Neural progenitor cell (in vitro differentiated cells): Measurements from ENCODE around the gene SDHC. TPM values are rescaled to one million over a fixed set of nuclear protein-coding genes. Genes with fewer than 3 reads are reported as not detected.
A peak's percentile ranks its signal among the peaks of the same experiment; 100 is the strongest.

ENCODE experiments used
- DNase-seq: peaks from one replicate; pipeline ENCODE4 v3.0.0-alpha.2; 2016; ENCODE audit warnings: low spot score
- H2AFZ ChIP-seq: fragments of 200-600 bp; sonication (generic); replicated peaks from 2 replicates; pipeline ENCODE4 v1.6.1; 2016; ENCODE audit warnings: antibody characterized with exemption
- H3F3A ChIP-seq: fragments of 200-600 bp; sonication (generic); 2 replicates; pipeline ENCODE4 v1.6.1; 2016; ENCODE audit warnings: antibody characterized with exemption, low read depth
- H3K27ac ChIP-seq: fragments of 200-600 bp; sonication (generic); 2 replicates; pipeline ENCODE4 v1.5.1; 2016; ENCODE audit warnings: mild to moderate bottlenecking
- H3K27me3 ChIP-seq: fragments of 200-600 bp; sonication (generic); 2 replicates; pipeline ENCODE4 v1.6.1; 2016; ENCODE audit warnings: mild to moderate bottlenecking, moderate library complexity
- H3K36me3 ChIP-seq: fragments of 200-600 bp; sonication (generic); 2 replicates; pipeline ENCODE4 v1.5.1; 2016
- H3K4me1 ChIP-seq: fragments of 200-600 bp; sonication (generic); 2 replicates; pipeline ENCODE4 v1.6.1; 2016; ENCODE audit warnings: mixed run types
- H3K4me2 ChIP-seq: fragments of 200-600 bp; sonication (generic); 2 replicates; pipeline ENCODE4 v1.6.1; 2016
- H3K4me3 ChIP-seq: fragments of 200-600 bp; sonication (generic); 2 replicates; pipeline ENCODE4 v1.5.1; 2016
- H3K79me2 ChIP-seq: fragments of 200-600 bp; sonication (generic); 2 replicates; pipeline ENCODE4 v1.6.1; 2016; ENCODE audit warnings: low read depth
- H3K9ac ChIP-seq: fragments of 200-600 bp; sonication (generic); 2 replicates; pipeline ENCODE4 v1.6.1; 2016
- H3K9me3 ChIP-seq: fragments of 200-600 bp; sonication (generic); 2 replicates; pipeline ENCODE4 v1.5.1; 2016; ENCODE audit warnings: low read depth
- H4K20me1 ChIP-seq: fragments of 200-600 bp; sonication (generic); 2 replicates; pipeline ENCODE4 v1.6.1; 2016; ENCODE audit warnings: low read depth
- H3K27ac Mint-ChIP-seq: 3 replicates; pipeline ENCODE4 v1.8.0; 2021; ENCODE audit warnings: mixed read lengths
- H3K27me3 Mint-ChIP-seq: 2 replicates; pipeline ENCODE4 v1.8.0; 2022; ENCODE audit warnings: low read depth, mild to moderate bottlenecking, inconsistent platforms, moderate library complexity, mixed read lengths; ENCODE audit not compliant: insufficient read depth
- H3K36me3 Mint-ChIP-seq: 3 replicates; pipeline ENCODE4 v1.8.0; 2021; ENCODE audit warnings: mixed read lengths
- H3K4me1 Mint-ChIP-seq: 3 replicates; pipeline ENCODE4 v1.8.0; 2021; ENCODE audit warnings: mixed read lengths
- H3K4me3 Mint-ChIP-seq: 3 replicates; pipeline ENCODE4 v1.8.0; 2021; ENCODE audit warnings: mild to moderate bottlenecking, moderate library complexity, mixed read lengths
- H3K9me3 Mint-ChIP-seq: 3 replicates; pipeline ENCODE4 v1.8.0; 2020; ENCODE audit warnings: mixed read lengths
- CTCF ChIP-seq: fragments of 200-600 bp; sonication (generic); IDR thresholded peaks from 2 replicates; pipeline ENCODE4 v1.5.1; 2017; ENCODE audit warnings: antibody characterized with exemption, mild to moderate bottlenecking
- EZH2 ChIP-seq: fragments of 200-600 bp; sonication (generic); IDR thresholded peaks from 2 replicates; pipeline ENCODE4 v1.6.1; 2017; ENCODE audit warnings: antibody characterized with exemption, mild to moderate bottlenecking, moderate library complexity
- EZH2phosphoT487 ChIP-seq: fragments of 200-600 bp; sonication (generic); IDR thresholded peaks from 2 replicates; pipeline ENCODE4 v1.6.1; 2017; ENCODE audit warnings: antibody characterized with exemption
- total RNA-seq: library from RNA; depleted of rRNA; stranded (reverse); fragments of >200 nt; gene quantifications from 2 replicates; pipeline ENCODE4 v1.2.3, GENCODE V29; 2015; ENCODE audit warnings: low replicate concordance

SDHC gene
- 61.2 and 95.7 TPM in 2 replicates for total RNA-seq

- Histone ChIP-seq H3F3A (peaks cover 20% of the 10 kb centered on the region), H2AFZ (peak within 1 kb of the TSS; percentile 86), H3K36me3 (no peaks in the 10 kb centered on the region), H3K4me3 (peak within 1 kb of the TSS; percentile 93), H3K4me1 (peaks cover 28% of the 10 kb centered on the region), H3K4me2 (peak within 1 kb of the TSS; percentile 91), H3K79me2 (peaks cover 47% of the 10 kb centered on the region), H3K27me3 (no peaks in the 10 kb centered on the region), H3K9me3 (no peaks in the 10 kb centered on the region), H3K9ac (peak within 1 kb of the TSS; percentile 90), H4K20me1 (peaks cover 41% of the 10 kb centered on the region), H3K27ac (peak within 1 kb of the TSS; percentile 87)
- H3K36me3 Mint-ChIP-seq: no peaks in the 10 kb centered on the region
- peak; percentile 95 for DNase-seq
- H3K9me3 Mint-ChIP-seq: no peaks in the 10 kb centered on the region
- H3K4me3 Mint-ChIP-seq: peak within 1 kb of the TSS; percentile 98
- H3K27ac Mint-ChIP-seq: peak within 1 kb of the TSS; percentile 94
- peaks cover 24% of the 10 kb centered on the region for H3K4me1 Mint-ChIP-seq
- TF ChIP-seq EZH2phosphoT487 (no peak), CTCF (peak; percentile 53)
- peaks cover 2% of the 10 kb centered on the region for H3K27me3 Mint-ChIP-seq
Observed at GRCh38 chr1:161314201-161314981, at the start of gene SDHC. TSS of gene SDHC (plus strand) at chr1:161314381. CDS start at chr1:161314406, 25 bp downstream.

GRCh38 chr1:161265305-161265704, 48.9 kb upstream of the SDHC start:
- Histone ChIP-seq H2AFZ (no peak overlapping the region), H3K27me3 (peaks cover 16% of the 10 kb centered on the region), H4K20me1 (no peaks in the 10 kb centered on the region), H3F3A (peaks cover 9% of the 10 kb centered on the region), H3K9me3 (no peaks in the 10 kb centered on the region), H3K9ac (no peak overlapping the region), H3K79me2 (no peaks in the 10 kb centered on the region), H3K36me3 (no peaks in the 10 kb centered on the region), H3K4me2 (no peak overlapping the region), H3K4me1 (peaks cover 10% of the 10 kb centered on the region), H3K27ac (no peak overlapping the region), H3K4me3 (no peak overlapping the region)
- no peak for TF ChIP-seq EZH2phosphoT487
- TF ChIP-seq EZH2: no peak
- TF ChIP-seq CTCF: no peak
- H3K27me3 Mint-ChIP-seq: peaks cover 9% of the 10 kb centered on the region
- H3K4me3 Mint-ChIP-seq: no peak overlapping the region
- H3K36me3 Mint-ChIP-seq: no peaks in the 10 kb centered on the region
- H3K27ac Mint-ChIP-seq: no peak overlapping the region
- H3K9me3 Mint-ChIP-seq: no peaks in the 10 kb centered on the region
- peaks cover 29% of the 10 kb centered on the region for H3K4me1 Mint-ChIP-seq
- no peak for DNase-seq

- H3K4me1 Mint-ChIP-seq: peaks cover 20% of the 10 kb centered on the region
- peaks cover 7% of the 10 kb centered on the region for H3K27me3 ChIP-seq
- TF ChIP-seq EZH2phosphoT487: no peak
- no peak for TF ChIP-seq CTCF
- TF ChIP-seq EZH2: no peak
- no peaks in the 10 kb centered on the region for H3K9me3 Mint-ChIP-seq
- DNase-seq: no peak
- H2AFZ ChIP-seq: no peak overlapping the region
- H3K36me3 Mint-ChIP-seq: no peaks in the 10 kb centered on the region
- no peak overlapping the region for H3K27ac ChIP-seq
- H3K9me3 ChIP-seq: no peaks in the 10 kb centered on the region
- H3F3A ChIP-seq: peaks cover 9% of the 10 kb centered on the region
- H3K27me3 Mint-ChIP-seq: peaks cover 6% of the 10 kb centered on the region
- H3K9ac ChIP-seq: no peak overlapping the region
- no peak overlapping the region for H3K27ac Mint-ChIP-seq
- no peak overlapping the region for H3K4me2 ChIP-seq
- H3K36me3 ChIP-seq: no peaks in the 10 kb centered on the region
- H3K4me1 ChIP-seq: peaks cover 2% of the 10 kb centered on the region
- no peaks in the 10 kb centered on the region for H3K79me2 ChIP-seq
- H4K20me1 ChIP-seq: no peaks in the 10 kb centered on the region
- no peak overlapping the region for H3K4me3 ChIP-seq
- no peak overlapping the region for H3K4me3 Mint-ChIP-seq
Observed at GRCh38 chr1:161266202-161266601, 48.0 kb upstream of the SDHC start.
